Measurements from ENCODE around the gene CYP27A1. TPM values are rescaled to one million over a fixed set of nuclear protein-coding genes. Genes with fewer than 3 reads are reported as not detected.
"Not testable (repeated sequence)": the region's sequence is repeated elsewhere in the genome, so short reads cannot be mapped to it uniquely, and the experiment has no call there.

The CYP27A1 gene
- total and polyA plus RNA-seq, 12 donors, result 29.1 to 124 (median 81.0) TPM

- H3K4me1 ChIP-seq (replicated peaks in 1 of 2), result no peaks in the 10 kb centered on the region
- DNase-seq, result no peak
- intact Hi-C loops (cut with DNase I), result no loop called here
- H3K27ac ChIP-seq, result no peak overlapping the region
- TF ChIP-seq CTCF (IDR thresholded peaks at IDR 0.05), result no peak
- TF ChIP-seq POLR2A (IDR thresholded peaks at IDR 0.05), result no peak
- peaks cover 0 to 44% of the 10 kb centered on the region in 2 donors for H3K36me3 ChIP-seq (replicated peaks in 1 of 2)
- WGBS, 4 donors, result 93 to 98% (median 97%) methylated on average over 3 of the region's 3 CpGs
- no peaks in the 10 kb centered on the region for H3K9me3 ChIP-seq (replicated peaks in 1 of 3)
- no peak overlapping the region for H3K4me3 ChIP-seq
- no peaks in the 10 kb centered on the region for H3K27me3 ChIP-seq
These were observed 26.8 kb upstream of the CYP27A1 start for GRCh38 chr2:218755198-218755566.

- Histone ChIP-seq H3K9me3 (replicated peaks in 1 of 3) (no peaks in the 10 kb centered on the region), H3K4me1 (replicated peaks in 1 of 2) (no peaks in the 10 kb centered on the region), H3K4me3 (no peak overlapping the region), H3K27ac (no peak overlapping the region), H3K27me3 (no peaks in the 10 kb centered on the region), H3K36me3 (replicated peaks in 1 of 2) (peaks cover 0 to 38% of the 10 kb centered on the region in 2 donors)
- WGBS, 4 donors, result 91 to 94% (median 92%) methylated on average over 9 to 10 of the region's 10 CpGs
- TF ChIP-seq CTCF (IDR thresholded peaks at IDR 0.05) (no peak), POLR2A (IDR thresholded peaks at IDR 0.05) (no peak)
- intact Hi-C loops (cut with DNase I), result no loop called here
- no peak for DNase-seq
These were observed 26.2 kb upstream of the CYP27A1 start for GRCh38 chr2:218755567-218756404.

- Histone ChIP-seq H3K36me3 (replicated peaks in 1 of 2) (peaks cover 0 to 34% of the 10 kb centered on the region in 2 donors), H3K4me3 (no peak overlapping the region), H3K9me3 (replicated peaks in 1 of 3) (no peaks in the 10 kb centered on the region), H3K27ac (no peak overlapping the region), H3K27me3 (no peaks in the 10 kb centered on the region), H3K4me1 (replicated peaks in 1 of 2) (no peaks in the 10 kb centered on the region)
- intact Hi-C loops (cut with DNase I), result no loop called here
- no peak for TF ChIP-seq POLR2A (IDR thresholded peaks at IDR 0.05)
- no peak for TF ChIP-seq CTCF (IDR thresholded peaks at IDR 0.05)
- no peak for DNase-seq
- 74 to 77% (median 76%) methylated on average over 6 of the region's 6 CpGs for WGBS, 4 donors
These were observed 25.2 kb upstream of the CYP27A1 start for GRCh38 chr2:218756599-218757377.

GRCh38 chr2:218761795-218762194, 20.2 kb upstream of the CYP27A1 start:
- Histone ChIP-seq H3K9me3 (replicated peaks in 1 of 3) (no peaks in the 10 kb centered on the region), H3K4me1 (replicated peaks in 1 of 2) (no peaks in the 10 kb centered on the region), H3K4me3 (no peak overlapping the region), H3K27ac (no peak overlapping the region), H3K27me3 (no peaks in the 10 kb centered on the region), H3K36me3 (replicated peaks in 1 of 2) (no peaks in the 10 kb centered on the region)
- no peak for DNase-seq
- intact Hi-C loops (cut with DNase I), result no loop called here
- 67 to 90% (median 86%) methylated on average over 2 of the region's 2 CpGs for WGBS, 4 donors
- TF ChIP-seq CTCF (IDR thresholded peaks at IDR 0.05) (no peak), POLR2A (IDR thresholded peaks at IDR 0.05) (no peak)

GRCh38 chr2:218772759-218773158, 9.2 kb upstream of the CYP27A1 start:
- H3K4me3 ChIP-seq; H3K4me1 ChIP-seq (replicated peaks in 1 of 2); H3K36me3 ChIP-seq (replicated peaks in 1 of 2); H3K9me3 ChIP-seq (replicated peaks in 1 of 3); H3K27ac ChIP-seq; intact Hi-C loops (cut with DNase I); DNase-seq; H3K27me3 ChIP-seq: not testable (repeated sequence)
- WGBS, 4 donors, result 90 to 100% (median 94%) methylated on average over 2 to 5 of the region's 5 CpGs
